T47D (cell line): ENCODE results near the gene EDAR.

Experiments used
- DNase-seq, 2 experiments: peaks; one replicate each; pipeline versions ENCODE4 v3.0.0 to v3.0.0-alpha.2; 2011 to 2012; ENCODE audit warnings: low read depth in 1 of 2, low spot score in 1 of 2
- JUND ChIP-seq: IDR thresholded peaks from 2 replicates; pipeline ENCODE4 v1.6.1; 2012; ENCODE audit warnings: low read depth
- in situ Hi-C: cut with HindIII; loops from 2 replicates; pipeline ENCODE4 v1.10.0; 2016; ENCODE audit warnings: low sequenced_read_pairs, low pct_unique_long_range_greater_than_20kb

Gene EDAR

GRCh38 chr2:108971661-108972566 lies 17.1 kb downstream of the EDAR start:
- no peak for DNase-seq
- TF ChIP-seq JUND = no peak
- in situ Hi-C loops = no loop called here

GRCh38 chr2:108970369-108970768 lies 18.7 kb downstream of the EDAR start:
- TF ChIP-seq JUND = no peak
- in situ Hi-C loops = no loop called here
- no peak for DNase-seq

GRCh38 chr2:108969856-108970255 lies 19.2 kb downstream of the EDAR start:
- no peak for TF ChIP-seq JUND
- in situ Hi-C loops = no loop called here
- no peak for DNase-seq

- DNase-seq = peak in 1 of 2 experiments; percentile 21
- in situ Hi-C loops = no loop called here
- no peak for TF ChIP-seq JUND
Observed at GRCh38 chr2:108968619-108969018, 20.4 kb downstream of the EDAR start.

- in situ Hi-C loops = no loop called here
- TF ChIP-seq JUND = no peak
- no peak for DNase-seq
Observed at GRCh38 chr2:108967757-108968156, 21.3 kb downstream of the EDAR start.

- in situ Hi-C loops = no loop called here
- DNase-seq = no peak
Observed at GRCh38 chr2:108965540-108966289, 23.3 kb downstream of the EDAR start.

GRCh38 chr2:108963057-108963456 lies 26.0 kb downstream of the EDAR start:
- in situ Hi-C loops = no loop called here
- TF ChIP-seq JUND = no peak
- no peak for DNase-seq

More at GRCh38 chr2:108965540-108966289, 23.3 kb downstream of the EDAR start:
- no peak for TF ChIP-seq JUND

GRCh38 chr2:108961796-108962195 lies 27.2 kb downstream of the EDAR start:
- no peak for DNase-seq
- no peak for TF ChIP-seq JUND
- in situ Hi-C loops = no loop called here

- TF ChIP-seq JUND = no peak
- in situ Hi-C loops = no loop called here
- no peak for DNase-seq
Observed at GRCh38 chr2:108960006-108960405, 29.0 kb downstream of the EDAR start.

- in situ Hi-C loops = no loop called here
- no peak for DNase-seq
- TF ChIP-seq JUND = no peak
Observed at GRCh38 chr2:108959401-108959800, 29.6 kb downstream of the EDAR start.

GRCh38 chr2:108958632-108959341 lies 30.2 kb downstream of the EDAR start:
- DNase-seq = no peak
- in situ Hi-C loops = no loop called here

GRCh38 chr2:108958002-108958401 lies 31.0 kb downstream of the EDAR start:
- no peak for DNase-seq
- in situ Hi-C loops = no loop called here
- TF ChIP-seq JUND = no peak

More at GRCh38 chr2:108958632-108959341, 30.2 kb downstream of the EDAR start:
- no peak for TF ChIP-seq JUND
